Psoas muscle (tissue), 8 donors: Measurements from ENCODE around the gene ZNF521. TPM values are rescaled to one million over a fixed set of nuclear protein-coding genes. Genes with fewer than 3 reads are reported as not detected.

ENCODE experiments used
- ATAC-seq, 4 donors: fragments of 200-7000 bp; cut with Tn5 transposase; one replicate each; pipeline ENCODE4 v1.9.1; 2020; ENCODE audit warnings: moderate library complexity in 3 of 4, mild to moderate bottlenecking in 2 of 4
- DNase-seq, 2 donors: peaks; one replicate each; pipeline ENCODE4 v3.0.0-alpha.2; 2020
- H3K27ac ChIP-seq: fragments of 200-600 bp; one replicate; pipeline ENCODE4 v1.8.0; 2022
- H3K27me3 ChIP-seq, 3 donors: fragments of 200-600 bp in 1 of 3; one replicate each; pipeline versions ENCODE4 v1.6.1 to v1.8.0; 2013 to 2022; ENCODE audit warnings: low read length in 2 of 3, mild to moderate bottlenecking in 2 of 3, moderate library complexity in 1 of 3; ENCODE audit not compliant: insufficient read depth in 3 of 3
- H3K36me3 ChIP-seq, 2 donors: fragments of 200-600 bp in 1 of 2; one replicate each; pipeline versions ENCODE4 v1.6.1 to v1.8.0; 2013 to 2022; ENCODE audit warnings: low read depth in 1 of 2, mild to moderate bottlenecking in 1 of 2, moderate library complexity in 1 of 2; ENCODE audit not compliant: insufficient read depth in 1 of 2
- H3K4me1 ChIP-seq: fragments of 200-600 bp; one replicate; pipeline ENCODE4 v1.8.0; 2022
- H3K4me3 ChIP-seq: fragments of 200-600 bp; one replicate; pipeline ENCODE4 v1.8.0; 2022; ENCODE audit warnings: mild to moderate bottlenecking
- H3K9me3 ChIP-seq: fragments of 200-600 bp; one replicate; pipeline ENCODE4 v1.8.0; 2022
- CTCF ChIP-seq: fragments of 200-600 bp; IDR thresholded peaks from one replicate; pipeline ENCODE4 v1.8.0; 2022; ENCODE audit warnings: antibody characterized with exemption
- WGBS, 3 donors: extraction: QIAGEN DNeasy Blood & Tissue Kit; methylation state at CpG; one replicate each; pipeline versions ENCODE4 v1.1.6 to v1.1.7; 2013; 5-methylcytosine and 5-hydroxymethylcytosine counted together
- intact Hi-C, 2 donors: fragments of 100-400 bp; cut with DNase I; formaldehyde crosslinking; loops; one replicate each; pipeline versions ENCODE4 v1.11.0 to v1.14.2; 2022
- polyA plus RNA-seq, 3 donors: library from polyadenylated mRNA; stranded (reverse); fragments of 200-250 nt; gene quantifications; one replicate each; pipeline ENCODE4 v1.2.3, GENCODE V29; 2013
- total RNA-seq, 4 donors: library from RNA; stranded (reverse); fragmentation: NEBNext Ultra II Directional in 2 of 4; extraction: Animal tissue kit (Norgen Biotek cat#: 25700) in 2 of 4; gene quantifications; one replicate each; pipeline versions ENCODE4 v1.2.1 to v1.2.4, GENCODE V29; 2021 to 2023
- donor health status: healthy with polysubstance abuse.
- donor health status: DM: no; HTN: no; CAD: no; lungs with moderate emphysema.
- donor health status: Bipolar disorder and iron deficiency.
- donor health status: healthy.
- donor health status: DM: yes; HTN: yes; CAD: no.
- donor health status: DM: no; HTN: no; CAD: no.
- donor health status: DM: no; HTN: no; CAD: no.
- donor health status: DM: yes; HTN: yes; CAD: no.

ZNF521 gene
- total and polyA plus RNA-seq, 7 donors = 1.8 to 13.2 (median 4.2) TPM

- intact Hi-C loops = no loop called here
- TF ChIP-seq CTCF = no peak
- 80 to 91% (median 88%) methylated on average over 9 of the region's 9 CpGs for WGBS, 3 donors
- no peak for ATAC-seq
- no peak overlapping the region for H3K27ac ChIP-seq
- H3K9me3 ChIP-seq = no peaks in the 10 kb centered on the region
- no peaks in the 10 kb centered on the region for H3K27me3 ChIP-seq
- H3K36me3 ChIP-seq = peaks cover 0 to 15% of the 10 kb centered on the region in 2 donors
- no peak for DNase-seq
- no peaks in the 10 kb centered on the region for H3K4me1 ChIP-seq
- no peak overlapping the region for H3K4me3 ChIP-seq
Observed at GRCh38 chr18:25316381-25317018, 35.5 kb downstream of the ZNF521 start.

GRCh38 chr18:25314838-25315190, 37.2 kb downstream of the ZNF521 start:
- DNase-seq = no peak
- H3K27me3 ChIP-seq = no peaks in the 10 kb centered on the region
- no peak for TF ChIP-seq CTCF
- no peaks in the 10 kb centered on the region for H3K9me3 ChIP-seq
- peaks cover 0 to under 1% of the 10 kb centered on the region in 2 donors for H3K36me3 ChIP-seq
- intact Hi-C loops = no loop called here
- no peak overlapping the region for H3K4me3 ChIP-seq
- H3K4me1 ChIP-seq = no peaks in the 10 kb centered on the region
- no peak for ATAC-seq
- no peak overlapping the region for H3K27ac ChIP-seq

- no peak overlapping the region for H3K27ac ChIP-seq
- no peak for TF ChIP-seq CTCF
- no peaks in the 10 kb centered on the region for H3K4me1 ChIP-seq
- H3K27me3 ChIP-seq = no peaks in the 10 kb centered on the region
- WGBS, 3 donors = 71 to 78% (median 74%) methylated on average over 3 of the region's 3 CpGs
- ATAC-seq = no peak
- no peak for DNase-seq
- no peaks in the 10 kb centered on the region for H3K9me3 ChIP-seq
- intact Hi-C loops = no loop called here
- no peak overlapping the region for H3K4me3 ChIP-seq
- H3K36me3 ChIP-seq = no peaks in the 10 kb centered on the region
Observed at GRCh38 chr18:25314151-25314837, 37.7 kb downstream of the ZNF521 start.

- no peaks in the 10 kb centered on the region for H3K9me3 ChIP-seq
- no peak for TF ChIP-seq CTCF
- ATAC-seq (no peak), DNase-seq (no peak)
- no peak overlapping the region for H3K27ac ChIP-seq
- intact Hi-C loops = no loop called here
- H3K4me3 ChIP-seq = no peak overlapping the region
- H3K4me1 ChIP-seq = no peaks in the 10 kb centered on the region
- H3K36me3 ChIP-seq = no peaks in the 10 kb centered on the region
- 56 to 72% (median 67%) methylated on average over 1 of the region's 1 CpG for WGBS, 3 donors
- no peaks in the 10 kb centered on the region for H3K27me3 ChIP-seq
Observed at GRCh38 chr18:25313268-25313667, 38.7 kb downstream of the ZNF521 start.

- H3K9me3 ChIP-seq = no peaks in the 10 kb centered on the region
- H3K4me1 ChIP-seq = no peaks in the 10 kb centered on the region
- H3K36me3 ChIP-seq = no peaks in the 10 kb centered on the region
- H3K27ac ChIP-seq = no peak overlapping the region
- TF ChIP-seq CTCF = peak; percentile 16
- H3K27me3 ChIP-seq = no peaks in the 10 kb centered on the region
- DNase-seq (no peak), ATAC-seq (no peak)
- intact Hi-C loops = no loop called here
- no peak overlapping the region for H3K4me3 ChIP-seq
Observed at GRCh38 chr18:25310045-25310444, 41.9 kb downstream of the ZNF521 start.
